Skeletal muscle satellite cell (primary cell): Measurements from ENCODE around the gene OR9A2.
A peak's percentile ranks its signal among the peaks of the same experiment; 100 is the strongest.

Experiments
- H3K27me3 ChIP-seq: 2 replicates; pipeline ENCODE4 v1.7.0; 2013; ENCODE audit warnings: low read length; ENCODE audit not compliant: control insufficient read depth, insufficient read depth
- H3K36me3 ChIP-seq: 2 replicates; pipeline ENCODE4 v1.7.0; 2013; ENCODE audit warnings: mild to moderate bottlenecking, control low read depth, low read length; ENCODE audit not compliant: insufficient read depth
- H3K4me1 ChIP-seq: 2 replicates; pipeline ENCODE4 v1.7.0; 2013; ENCODE audit warnings: low read length; ENCODE audit not compliant: control insufficient read depth, insufficient read depth
- H3K4me2 ChIP-seq: 2 replicates; pipeline ENCODE4 v1.7.0; 2013; ENCODE audit warnings: mild to moderate bottlenecking, low read length
- H3K4me3 ChIP-seq: 2 replicates; pipeline ENCODE4 v1.7.0; 2013; ENCODE audit warnings: low read length
- H3K9ac ChIP-seq: 2 replicates; pipeline ENCODE4 v1.7.0; 2013; ENCODE audit warnings: mild to moderate bottlenecking, low read depth, low read length, moderate library complexity
- H3K9me3 ChIP-seq: replicated peaks from 2 replicates; pipeline ENCODE4 v1.7.0; 2013; ENCODE audit warnings: mild to moderate bottlenecking, control low read depth, low read length

OR9A2 gene

GRCh38 chr7:143047326-143047725 is 20.4 kb upstream of the OR9A2 start:
- H3K4me1 ChIP-seq, result peaks cover 32% of the 10 kb centered on the region

GRCh38 chr7:143046426-143046851 is 19.5 kb upstream of the OR9A2 start:
- H3K4me3 ChIP-seq, result no peak overlapping the region
- H3K4me1 ChIP-seq, result peaks cover 41% of the 10 kb centered on the region
- no peaks in the 10 kb centered on the region for H3K9me3 ChIP-seq
- no peaks in the 10 kb centered on the region for H3K27me3 ChIP-seq
- H3K4me2 ChIP-seq, result no peak overlapping the region
- H3K36me3 ChIP-seq, result no peaks in the 10 kb centered on the region
- H3K9ac ChIP-seq, result no peak overlapping the region

More at GRCh38 chr7:143047326-143047725, 20.4 kb upstream of the OR9A2 start:
- no peak overlapping the region for H3K4me3 ChIP-seq
- H3K36me3 ChIP-seq, result no peaks in the 10 kb centered on the region
- no peak overlapping the region for H3K4me2 ChIP-seq
- no peaks in the 10 kb centered on the region for H3K27me3 ChIP-seq
- H3K9me3 ChIP-seq, result no peaks in the 10 kb centered on the region
- H3K9ac ChIP-seq, result no peak overlapping the region

- no peaks in the 10 kb centered on the region for H3K9me3 ChIP-seq
- H3K4me3 ChIP-seq, result no peak overlapping the region
- H3K36me3 ChIP-seq, result no peaks in the 10 kb centered on the region
- H3K4me1 ChIP-seq, result peaks cover 28% of the 10 kb centered on the region
- H3K27me3 ChIP-seq, result no peaks in the 10 kb centered on the region
- H3K4me2 ChIP-seq, result peak overlapping the region; percentile 14
- H3K9ac ChIP-seq, result peak overlapping the region; percentile 29
These were observed 16.5 kb upstream of the OR9A2 start for GRCh38 chr7:143043391-143043790.

GRCh38 chr7:143042790-143043271 is 15.9 kb upstream of the OR9A2 start:
- Histone ChIP-seq H3K4me2 (peak overlapping the region; percentile 14), H3K36me3 (no peaks in the 10 kb centered on the region), H3K27me3 (no peaks in the 10 kb centered on the region), H3K9me3 (no peaks in the 10 kb centered on the region), H3K4me3 (no peak overlapping the region), H3K9ac (peak overlapping the region; percentile 29), H3K4me1 (peaks cover 28% of the 10 kb centered on the region)

GRCh38 chr7:143042159-143042789 is 15.3 kb upstream of the OR9A2 start:
- Histone ChIP-seq H3K4me3 (no peak overlapping the region), H3K36me3 (no peaks in the 10 kb centered on the region), H3K4me2 (no peak overlapping the region), H3K9me3 (no peaks in the 10 kb centered on the region), H3K27me3 (no peaks in the 10 kb centered on the region), H3K4me1 (peaks cover 28% of the 10 kb centered on the region), H3K9ac (peak overlapping the region; percentile 29)

- H3K4me2 ChIP-seq, result no peak overlapping the region
- peaks cover 28% of the 10 kb centered on the region for H3K4me1 ChIP-seq
- no peak overlapping the region for H3K9ac ChIP-seq
- H3K4me3 ChIP-seq, result no peak overlapping the region
- H3K36me3 ChIP-seq, result no peaks in the 10 kb centered on the region
- H3K27me3 ChIP-seq, result no peaks in the 10 kb centered on the region
- H3K9me3 ChIP-seq, result no peaks in the 10 kb centered on the region
These were observed 14.4 kb upstream of the OR9A2 start for GRCh38 chr7:143041346-143041745.

GRCh38 chr7:143040209-143040715 is 13.3 kb upstream of the OR9A2 start:
- no peak overlapping the region for H3K9ac ChIP-seq
- H3K9me3 ChIP-seq, result no peaks in the 10 kb centered on the region
- H3K27me3 ChIP-seq, result no peaks in the 10 kb centered on the region
- no peaks in the 10 kb centered on the region for H3K36me3 ChIP-seq
- no peak overlapping the region for H3K4me3 ChIP-seq
- no peak overlapping the region for H3K4me2 ChIP-seq
- peaks cover 28% of the 10 kb centered on the region for H3K4me1 ChIP-seq

GRCh38 chr7:143038635-143039034 is 11.7 kb upstream of the OR9A2 start:
- no peak overlapping the region for H3K9ac ChIP-seq
- H3K4me1 ChIP-seq, result peaks cover 25% of the 10 kb centered on the region
- no peak overlapping the region for H3K4me2 ChIP-seq
- H3K4me3 ChIP-seq, result no peak overlapping the region
- no peaks in the 10 kb centered on the region for H3K36me3 ChIP-seq
- H3K27me3 ChIP-seq, result no peaks in the 10 kb centered on the region
- no peaks in the 10 kb centered on the region for H3K9me3 ChIP-seq

- no peaks in the 10 kb centered on the region for H3K9me3 ChIP-seq
- H3K4me1 ChIP-seq, result peaks cover 14% of the 10 kb centered on the region
- no peaks in the 10 kb centered on the region for H3K36me3 ChIP-seq
- no peak overlapping the region for H3K9ac ChIP-seq
- no peak overlapping the region for H3K4me3 ChIP-seq
- H3K27me3 ChIP-seq, result no peaks in the 10 kb centered on the region
- no peak overlapping the region for H3K4me2 ChIP-seq
These were observed 751 bp upstream of the OR9A2 start for GRCh38 chr7:143027683-143028082.

GRCh38 chr7:143025371-143025770 is 1.6 kb downstream of the OR9A2 start:
- no peak overlapping the region for H3K9ac ChIP-seq
- no peaks in the 10 kb centered on the region for H3K27me3 ChIP-seq
- no peaks in the 10 kb centered on the region for H3K36me3 ChIP-seq
- peak overlapping the region; percentile 0 for H3K4me2 ChIP-seq
- peaks cover 14% of the 10 kb centered on the region for H3K4me1 ChIP-seq
- H3K4me3 ChIP-seq, result no peak overlapping the region
- no peaks in the 10 kb centered on the region for H3K9me3 ChIP-seq

- no peak overlapping the region for H3K4me3 ChIP-seq
- H3K9ac ChIP-seq, result no peak overlapping the region
- H3K4me1 ChIP-seq, result peaks cover 17% of the 10 kb centered on the region
- no peaks in the 10 kb centered on the region for H3K27me3 ChIP-seq
- H3K36me3 ChIP-seq, result no peaks in the 10 kb centered on the region
- no peak overlapping the region for H3K4me2 ChIP-seq
- H3K9me3 ChIP-seq, result no peaks in the 10 kb centered on the region
These were observed 3.9 kb downstream of the OR9A2 start for GRCh38 chr7:143023047-143023446.

- Histone ChIP-seq H3K27me3 (no peaks in the 10 kb centered on the region), H3K4me2 (no peak overlapping the region), H3K9ac (no peak overlapping the region), H3K36me3 (no peaks in the 10 kb centered on the region), H3K9me3 (no peaks in the 10 kb centered on the region), H3K4me3 (no peak overlapping the region), H3K4me1 (peaks cover 41% of the 10 kb centered on the region)
These were observed 8.0 kb downstream of the OR9A2 start for GRCh38 chr7:143018931-143019330.
